GM12872 (cell line): Measurements from ENCODE around the gene E2F8.

Experiments used
- CTCF ChIP-seq: IDR thresholded peaks from 3 replicates; pipeline ENCODE4 v1.5.1; 2011; ENCODE audit warnings: low read depth, mild to moderate bottlenecking, low read length, moderate library complexity; ENCODE audit not compliant: insufficient read depth

Gene E2F8

GRCh38 chr11:19279451-19279850 is 38.7 kb upstream of the E2F8 start:
- TF ChIP-seq CTCF: no peak

- TF ChIP-seq CTCF: no peak
Measured at GRCh38 chr11:19276859-19277808, 36.4 kb upstream of the E2F8 start.

- no peak for TF ChIP-seq CTCF
Measured at GRCh38 chr11:19275496-19275895, 34.8 kb upstream of the E2F8 start.

- no peak for TF ChIP-seq CTCF
Measured at GRCh38 chr11:19268909-19269308, 28.2 kb upstream of the E2F8 start.

GRCh38 chr11:19267567-19267966 is 26.8 kb upstream of the E2F8 start:
- no peak for TF ChIP-seq CTCF

GRCh38 chr11:19263333-19263732 is 22.6 kb upstream of the E2F8 start:
- no peak for TF ChIP-seq CTCF

GRCh38 chr11:19259487-19260345 is 19.0 kb upstream of the E2F8 start:
- peak; percentile 94 for TF ChIP-seq CTCF
